Mesothelial cell of epicardium (in vitro differentiated cells): Measurements from ENCODE around the gene TMEM82. TPM values are rescaled to one million over a fixed set of nuclear protein-coding genes. Genes with fewer than 3 reads are reported as not detected.

ENCODE experiments used
- DNase-seq, 2 experiments: peaks; one replicate each; pipeline ENCODE4 v3.0.0; 2021; ENCODE audit warnings: low spot score in 2 of 2; ENCODE audit not compliant: unreplicated experiment in 2 of 2
- H3K27ac Mint-ChIP-seq: 2 replicates; pipeline ENCODE4 v1.8.0; 2021; ENCODE audit warnings: mixed read lengths
- H3K27me3 Mint-ChIP-seq: 2 replicates; pipeline ENCODE4 v1.8.0; 2021; ENCODE audit warnings: low read depth, mixed read lengths
- H3K36me3 Mint-ChIP-seq: 2 replicates; pipeline ENCODE4 v1.8.0; 2021; ENCODE audit warnings: mixed read lengths
- H3K4me1 Mint-ChIP-seq: 2 replicates; pipeline ENCODE4 v1.8.0; 2021; ENCODE audit warnings: mixed read lengths
- H3K4me3 Mint-ChIP-seq: 2 replicates; pipeline ENCODE4 v1.8.0; 2021; ENCODE audit warnings: mild to moderate bottlenecking, moderate library complexity, mixed read lengths
- H3K9me3 Mint-ChIP-seq: 2 replicates; pipeline ENCODE4 v1.8.0; 2021; ENCODE audit warnings: mixed read lengths
- CTCF ChIP-seq: fragments of 200-600 bp; sonication (generic); IDR thresholded peaks from one replicate; pipeline ENCODE4 v1.5.0; 2021; ENCODE audit warnings: antibody characterized with exemption; ENCODE audit not compliant: unreplicated experiment
- total RNA-seq: library from RNA; stranded (reverse); gene quantifications from 3 replicates; pipeline ENCODE4 v1.2.1, GENCODE V29; 2021

TMEM82 gene
- total RNA-seq, 1 donor from 2014 or later = not detected

- H3K27me3 Mint-ChIP-seq = no peaks in the 10 kb centered on the region
Measured at GRCh38 chr1:15734296-15734695, 8.0 kb upstream of the TMEM82 start.

GRCh38 chr1:15734901-15735300 lies 7.4 kb upstream of the TMEM82 start:
- no peaks in the 10 kb centered on the region for H3K27me3 Mint-ChIP-seq
- no peak overlapping the region for H3K27ac Mint-ChIP-seq
- H3K9me3 Mint-ChIP-seq = no peaks in the 10 kb centered on the region
- no peak for TF ChIP-seq CTCF
- no peak for DNase-seq
- no peaks in the 10 kb centered on the region for H3K4me1 Mint-ChIP-seq
- no peak overlapping the region for H3K4me3 Mint-ChIP-seq
- peaks cover 4% of the 10 kb centered on the region for H3K36me3 Mint-ChIP-seq

More at GRCh38 chr1:15734296-15734695, 8.0 kb upstream of the TMEM82 start:
- Mint-ChIP-seq H3K27ac (no peak overlapping the region), H3K36me3 (peaks cover 8% of the 10 kb centered on the region), H3K4me1 (no peaks in the 10 kb centered on the region), H3K9me3 (no peaks in the 10 kb centered on the region), H3K4me3 (no peak overlapping the region)
- TF ChIP-seq CTCF = no peak
- no peak for DNase-seq

GRCh38 chr1:15735304-15736037 lies 6.8 kb upstream of the TMEM82 start:
- DNase-seq = no peak
- H3K27me3 Mint-ChIP-seq = no peaks in the 10 kb centered on the region
- H3K36me3 Mint-ChIP-seq = peaks cover 4% of the 10 kb centered on the region
- no peak for TF ChIP-seq CTCF
- no peaks in the 10 kb centered on the region for H3K4me1 Mint-ChIP-seq
- no peaks in the 10 kb centered on the region for H3K9me3 Mint-ChIP-seq
- H3K27ac Mint-ChIP-seq = no peak overlapping the region
- no peak overlapping the region for H3K4me3 Mint-ChIP-seq

GRCh38 chr1:15736038-15736891 lies 6.0 kb upstream of the TMEM82 start, which contains the start of gene SLC25A34:
Gene SLC25A34 (plus strand): TSS chr1:15736258. CDS start chr1:15736486, 228 bp downstream.
- H3K27ac Mint-ChIP-seq = no peak within 1 kb of the TSS
- peaks cover 4% of the 10 kb centered on the region for H3K36me3 Mint-ChIP-seq
- no peak for DNase-seq
- H3K9me3 Mint-ChIP-seq = no peaks in the 10 kb centered on the region
- no peaks in the 10 kb centered on the region for H3K27me3 Mint-ChIP-seq
- no peak for TF ChIP-seq CTCF
- peaks cover under 1% of the 10 kb centered on the region for H3K4me1 Mint-ChIP-seq
- no peak within 1 kb of the TSS for H3K4me3 Mint-ChIP-seq

GRCh38 chr1:15736892-15737261 lies 5.4 kb upstream of the TMEM82 start:
- Mint-ChIP-seq H3K27me3 (no peaks in the 10 kb centered on the region), H3K4me3 (no peak overlapping the region), H3K36me3 (peaks cover 3% of the 10 kb centered on the region), H3K9me3 (no peaks in the 10 kb centered on the region), H3K27ac (no peak overlapping the region), H3K4me1 (peaks cover 5% of the 10 kb centered on the region)
- no peak for TF ChIP-seq CTCF
- DNase-seq = no peak
